GM21390 (cell line): ENCODE data around the gene MBTD1.
"Not testable (repeated sequence)": the region's sequence is repeated elsewhere in the genome, so short reads cannot be mapped to it uniquely, and the experiment has no call there.

Experiments used
- ATAC-seq: cut with Tn5 transposase; IDR thresholded peaks from one replicate; pipeline ENCODE4 v1.9.1; 2021; ENCODE audit not compliant: unreplicated experiment

Gene MBTD1

GRCh38 chr17:51256101-51256500 lies 3.7 kb downstream of the MBTD1 start:
- no peak for ATAC-seq

- no peak for ATAC-seq
These were observed 4.2 kb downstream of the MBTD1 start for GRCh38 chr17:51255673-51256072.

DNA sequence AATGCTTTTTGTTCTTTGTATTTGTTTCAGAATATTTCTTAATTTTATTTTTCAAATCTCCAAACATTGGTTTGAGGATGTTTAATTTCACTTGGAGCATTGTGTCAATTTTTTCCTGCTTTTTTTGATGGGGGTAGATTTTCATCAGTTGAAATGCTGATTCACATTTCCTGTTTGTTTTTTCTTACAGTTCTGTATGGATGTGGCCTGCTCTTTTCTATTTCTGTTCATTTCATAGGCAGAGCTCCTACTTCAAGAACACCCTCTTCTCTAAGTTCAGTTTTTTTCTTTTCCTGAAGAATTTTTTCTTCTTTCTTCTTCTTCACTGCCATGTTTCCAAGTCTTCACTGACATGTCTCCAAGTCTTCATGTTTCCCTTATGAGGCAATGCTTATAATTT lies 8.8 kb downstream of the MBTD1 start:
- no peak for ATAC-seq

DNA sequence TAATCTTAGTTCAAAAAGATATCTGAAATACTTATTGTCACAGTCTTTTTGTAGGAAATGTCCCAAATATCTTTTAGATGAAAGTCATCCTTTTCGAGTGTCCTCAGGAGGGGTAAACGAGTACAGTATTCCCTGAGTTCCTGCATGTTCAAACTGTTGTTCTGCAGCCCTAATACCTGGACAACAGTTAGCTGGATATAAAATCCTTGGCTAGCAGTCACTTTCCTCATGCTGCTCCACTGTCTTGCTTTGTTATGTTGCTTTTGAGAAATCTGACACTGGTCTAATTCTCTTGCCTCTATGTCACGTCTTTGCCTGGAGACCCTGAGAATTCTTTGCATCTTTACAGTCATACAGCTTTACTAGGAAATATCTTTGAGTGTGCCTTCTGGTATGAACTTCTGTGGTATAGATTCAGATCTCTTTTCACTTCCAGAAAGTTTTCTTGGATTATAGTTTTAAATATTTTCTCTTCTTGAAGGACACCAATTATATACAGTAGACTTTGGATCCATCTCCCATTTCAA lies 9.5 kb downstream of the MBTD1 start:
- no peak for ATAC-seq

GRCh38 chr17:51245535-51245934 lies 14.3 kb downstream of the MBTD1 start:
- ATAC-seq, result no peak

- ATAC-seq, result no peak
These were observed 15.8 kb downstream of the MBTD1 start for GRCh38 chr17:51244041-51244440.

DNA sequence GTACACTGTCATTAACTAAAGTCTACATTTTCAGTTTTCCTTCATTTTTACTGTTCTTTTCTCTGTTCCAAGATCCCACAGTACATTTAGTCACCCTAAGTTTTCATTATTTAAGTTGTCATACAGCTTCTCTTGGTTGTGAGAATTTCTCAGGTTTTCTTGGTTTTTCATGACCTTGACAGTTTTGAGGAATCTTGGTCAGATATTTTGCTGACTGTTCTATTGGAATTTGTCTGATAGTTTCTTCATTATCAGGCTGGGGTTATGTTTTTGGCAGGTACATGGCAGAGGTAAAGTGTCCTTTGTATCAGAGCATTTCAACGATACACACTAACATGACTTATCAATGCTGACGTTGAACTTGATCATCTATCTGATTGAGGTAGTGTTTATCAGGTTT lies 19.6 kb downstream of the MBTD1 start:
- no peak for ATAC-seq

GRCh38 chr17:51238255-51238887 lies 21.5 kb downstream of the MBTD1 start:
- peak; percentile 82 for ATAC-seq

DNA sequence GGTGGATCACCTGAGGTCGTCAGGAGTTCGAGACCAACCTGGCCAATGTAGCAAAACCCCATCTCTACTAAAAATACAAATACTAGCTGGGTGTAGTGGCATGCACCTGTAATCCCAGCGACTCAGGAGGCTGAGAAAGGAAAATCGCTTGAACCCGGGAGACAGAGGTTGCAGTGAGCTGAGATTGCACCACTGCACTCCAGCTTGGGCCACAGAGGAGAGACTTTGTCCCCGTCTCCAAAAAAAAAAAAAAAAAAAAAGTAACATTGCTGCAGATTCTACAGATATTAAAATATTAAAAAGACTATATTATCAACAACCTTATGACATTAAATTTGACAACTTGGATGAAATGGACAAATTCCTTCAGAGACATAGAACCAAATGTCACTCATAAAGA lies 25.7 kb downstream of the MBTD1 start:
- no peak for ATAC-seq

DNA sequence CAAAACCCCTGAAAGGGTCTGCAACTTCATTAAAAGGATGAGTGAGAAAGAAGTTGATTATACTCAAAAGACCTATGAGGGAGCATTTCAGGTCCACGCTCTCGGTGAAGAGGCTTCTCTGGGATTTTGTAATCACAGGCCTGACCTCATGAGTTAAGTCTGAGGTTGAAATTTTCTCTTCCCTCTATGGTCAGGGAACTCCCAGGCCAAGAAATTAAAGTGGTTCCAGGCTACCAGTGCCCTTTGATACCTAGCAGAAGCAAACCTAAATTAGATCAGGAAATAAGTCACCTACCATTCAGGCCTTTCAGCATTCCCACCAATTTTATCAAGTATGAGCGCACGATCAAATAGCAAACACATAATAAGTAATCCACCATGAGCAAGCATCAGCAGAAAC lies 27.9 kb downstream of the MBTD1 start:
- no peak for ATAC-seq

DNA sequence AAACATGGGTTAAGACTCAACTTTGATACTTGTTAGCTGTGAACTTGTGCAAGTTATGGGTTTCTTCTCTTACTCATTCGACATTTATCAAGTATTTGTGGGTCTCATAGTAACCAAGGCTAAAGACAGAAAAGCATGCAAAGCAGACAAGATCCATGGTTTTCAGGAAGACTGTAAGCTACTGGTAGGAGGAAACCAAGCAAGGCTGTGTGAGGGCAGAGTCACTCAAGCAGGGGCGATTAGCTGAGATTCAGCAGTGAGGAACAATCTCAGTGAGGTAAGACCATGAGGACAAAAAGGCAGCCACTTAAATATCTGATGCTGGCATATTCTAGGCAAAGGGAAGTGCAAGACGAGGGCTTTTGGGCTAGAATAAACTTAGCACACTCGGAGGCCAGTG lies 29.5 kb downstream of the MBTD1 start:
- ATAC-seq, result peak; percentile 55

DNA sequence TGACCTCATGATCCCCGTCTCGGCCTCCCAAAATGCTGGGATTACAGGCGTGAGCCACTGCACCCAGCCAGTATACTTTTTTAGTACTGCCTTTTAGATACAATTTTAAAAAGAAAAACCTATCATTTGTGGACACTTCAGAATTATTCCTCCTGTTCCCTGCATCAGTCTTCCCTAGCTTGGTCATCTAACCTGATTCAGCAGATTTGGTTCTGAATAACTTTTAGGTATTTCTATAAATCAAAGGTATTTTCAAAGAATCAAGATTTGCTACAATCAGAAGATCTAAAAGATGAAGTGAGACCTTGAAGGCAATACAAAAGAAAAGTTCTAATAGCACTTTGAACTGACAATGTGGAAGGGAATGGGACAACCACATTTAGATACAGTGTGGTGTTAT lies 30.0 kb downstream of the MBTD1 start:
- ATAC-seq, result no peak

GRCh38 chr17:51228161-51228560 lies 31.7 kb downstream of the MBTD1 start:
- no peak for ATAC-seq

DNA sequence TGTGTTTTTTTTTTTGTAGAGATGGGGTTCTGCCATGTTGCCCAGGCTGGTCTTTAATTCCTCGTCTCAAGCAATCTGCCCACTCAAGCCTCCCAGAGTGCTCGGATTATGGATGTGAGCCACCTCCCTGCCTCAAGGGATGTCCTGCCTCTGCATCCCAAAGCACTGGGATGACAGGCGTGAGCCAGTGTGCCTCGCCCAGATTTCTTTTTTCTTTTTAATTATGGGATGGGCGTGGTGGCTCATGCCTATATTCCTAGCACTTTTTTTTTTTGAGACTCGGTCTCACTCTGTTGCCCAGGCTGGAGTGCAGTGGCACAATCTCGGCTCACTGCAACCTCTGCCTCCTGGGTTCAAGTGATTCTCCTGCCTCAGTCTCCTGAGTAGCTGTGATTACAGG lies 34.3 kb downstream of the MBTD1 start:
- not testable (repeated sequence) for ATAC-seq

- ATAC-seq, result no peak
These were observed 35.2 kb downstream of the MBTD1 start for GRCh38 chr17:51224402-51225262.

DNA sequence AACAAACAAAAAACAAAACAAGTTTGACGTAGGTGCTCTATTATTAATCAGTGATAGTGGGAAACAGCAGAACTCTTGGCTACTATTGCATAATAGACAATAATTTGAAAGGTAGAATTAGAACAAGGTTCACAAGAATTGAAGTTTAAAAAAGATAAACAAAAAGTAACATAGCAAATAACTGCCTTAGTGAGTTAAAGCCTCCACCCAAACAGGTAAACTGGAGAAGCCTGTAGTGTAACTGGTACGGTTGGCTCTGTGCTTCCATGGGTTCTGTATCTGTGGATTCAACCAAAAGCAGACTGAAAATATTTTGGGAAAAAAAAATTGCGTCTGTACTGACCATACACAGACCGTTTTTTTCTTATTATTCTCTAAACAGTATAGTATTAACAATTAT lies 38.5 kb downstream of the MBTD1 start:
- no peak for ATAC-seq

DNA sequence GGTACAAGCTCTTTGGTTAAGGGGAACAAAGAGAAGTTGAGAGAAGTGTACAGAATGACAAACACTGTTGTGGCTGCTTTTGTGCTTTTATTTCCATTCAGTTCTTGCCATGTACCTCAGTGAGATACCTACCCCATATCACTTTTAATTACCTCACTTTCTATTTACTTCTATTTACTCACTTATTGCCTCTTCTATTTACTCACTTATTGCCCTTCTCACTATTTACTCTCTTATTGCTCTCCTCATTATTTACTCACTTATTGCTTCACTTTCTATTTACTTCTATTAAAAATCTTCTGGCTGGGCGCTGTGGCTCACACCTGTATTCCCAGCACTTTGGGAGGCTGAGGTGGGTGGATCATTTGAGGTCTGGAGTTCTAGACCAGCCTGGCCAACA lies 41.9 kb downstream of the MBTD1 start:
- ATAC-seq, result no peak

DNA sequence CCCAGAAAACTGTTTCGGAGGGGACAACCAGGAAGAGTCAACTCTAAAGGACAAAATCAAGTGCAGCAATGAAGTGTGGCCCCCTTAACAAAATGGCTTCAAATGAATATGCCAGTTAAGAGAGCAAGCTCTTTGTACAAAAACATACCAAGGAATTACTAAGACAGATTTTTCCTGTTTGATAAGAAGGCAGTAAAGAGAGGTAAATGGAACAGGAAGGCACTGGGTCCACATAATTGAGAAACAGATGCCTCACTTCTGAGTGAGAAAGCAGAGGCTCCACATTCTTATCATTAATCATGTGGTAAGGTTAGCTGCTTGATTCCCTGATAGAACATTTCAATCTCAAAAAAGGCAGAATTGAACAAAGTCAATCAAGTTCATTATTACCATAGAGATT lies 44.9 kb downstream of the MBTD1 start:
- no peak for ATAC-seq

GRCh38 chr17:51203838-51204237 lies 56.0 kb downstream of the MBTD1 start:
- no peak for ATAC-seq

DNA sequence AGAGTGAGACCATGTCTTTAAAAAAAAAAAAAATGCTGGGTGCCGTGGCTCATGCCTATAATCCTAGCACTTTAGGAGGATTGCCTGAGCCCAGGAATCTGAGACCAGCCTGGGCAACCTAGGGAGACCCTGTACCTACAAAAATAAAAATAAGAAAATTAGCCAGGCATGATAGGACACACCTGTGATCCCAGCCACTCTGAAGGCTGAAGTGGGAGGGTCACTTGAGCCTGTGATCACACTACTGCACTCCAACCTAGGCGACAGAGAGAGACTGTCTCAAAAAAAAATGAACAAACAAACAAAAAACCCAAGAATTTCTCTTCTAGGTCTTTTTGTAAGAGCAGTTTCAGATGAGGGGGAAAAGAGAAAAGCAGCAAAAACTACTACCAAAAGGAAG lies 59.0 kb downstream of the MBTD1 start:
- no peak for ATAC-seq

- no peak for ATAC-seq
These were observed 59.6 kb downstream of the MBTD1 start for GRCh38 chr17:51200295-51200694.

DNA sequence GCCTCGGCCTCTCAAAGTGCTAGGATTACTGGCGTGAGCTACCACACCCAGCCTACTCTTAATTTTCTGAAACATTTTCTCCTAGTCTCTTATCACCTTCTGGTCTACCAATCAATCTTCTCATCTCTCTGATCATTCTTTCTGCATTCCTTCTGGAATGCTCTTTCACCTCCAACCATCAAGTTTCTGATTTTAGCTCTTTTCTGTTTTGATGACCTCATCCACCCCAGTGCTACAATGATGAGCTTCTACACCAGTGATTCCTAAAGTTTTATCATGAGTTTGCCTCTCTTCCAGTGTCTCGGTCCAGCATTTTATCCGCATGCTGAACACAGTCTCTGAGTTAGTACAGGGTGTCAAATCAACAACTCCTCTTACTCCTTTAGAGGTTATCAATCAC lies 62.1 kb downstream of the MBTD1 start:
- no peak for ATAC-seq
